GM18861 (cell line): Measurements from ENCODE around the gene SH3PXD2B.
"Not testable (repeated sequence)": the region's sequence is repeated elsewhere in the genome, so short reads cannot be mapped to it uniquely, and the experiment has no call there.

Experiments
- ATAC-seq: cut with Tn5 transposase; IDR thresholded peaks from one replicate; pipeline ENCODE4 v1.9.1; 2021; ENCODE audit not compliant: unreplicated experiment

The SH3PXD2B gene

GRCh38 chr5:172345881-172346280 lies 108.4 kb downstream of the SH3PXD2B start:
- ATAC-seq: no peak

DNA sequence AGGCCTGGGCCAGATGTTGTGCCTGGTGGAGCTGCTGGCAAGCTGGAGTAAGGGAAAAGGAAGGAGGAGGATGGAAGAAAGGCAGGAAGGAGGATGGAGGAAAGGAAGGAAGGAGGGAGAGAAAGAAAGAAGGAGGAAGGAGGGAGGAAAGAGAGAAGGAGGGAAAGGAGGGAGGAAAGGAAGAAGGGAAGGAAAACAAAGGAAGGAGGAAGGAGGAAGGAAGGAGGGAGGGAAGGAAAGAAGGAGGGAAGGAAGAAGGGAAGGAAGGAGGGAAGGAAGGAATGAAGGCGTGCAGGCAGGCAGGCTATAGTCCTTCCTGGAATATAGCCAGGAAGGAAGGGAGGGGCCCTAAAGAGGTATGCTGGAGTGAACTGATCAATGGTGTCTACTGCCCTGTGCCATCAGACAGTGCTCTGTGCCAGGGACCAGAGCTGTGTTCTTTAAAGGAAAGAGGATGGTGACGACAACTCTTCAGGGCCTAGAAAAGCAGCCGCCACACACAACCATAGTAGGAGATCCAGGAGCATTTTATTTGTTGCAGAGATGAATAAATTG lies 109.4 kb downstream of the SH3PXD2B start:
- ATAC-seq: no peak

- no peak for ATAC-seq
Observed at GRCh38 chr5:172343741-172344140, 110.6 kb downstream of the SH3PXD2B start.

DNA sequence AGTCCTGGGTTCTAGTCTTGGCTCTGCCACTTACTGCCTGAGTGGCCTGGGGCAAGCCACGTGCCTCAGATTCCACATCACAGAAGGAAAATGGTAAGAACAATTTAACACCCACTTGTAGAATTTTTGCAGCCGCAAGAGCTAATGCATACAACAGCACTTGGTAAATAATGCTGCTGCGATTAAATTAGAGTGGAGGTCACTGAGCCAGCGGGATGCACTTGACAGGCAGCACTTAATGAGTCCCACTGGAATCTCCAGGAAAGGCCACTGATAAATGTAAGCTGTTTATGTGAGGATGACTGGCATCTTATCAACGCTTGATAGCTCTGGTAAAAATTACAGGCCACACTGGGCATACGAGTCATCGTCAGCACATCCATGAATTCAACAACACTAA lies 111.4 kb downstream of the SH3PXD2B start:
- ATAC-seq: no peak

- ATAC-seq: no peak
Observed at GRCh38 chr5:172339264-172340180, 114.8 kb downstream of the SH3PXD2B start.

DNA sequence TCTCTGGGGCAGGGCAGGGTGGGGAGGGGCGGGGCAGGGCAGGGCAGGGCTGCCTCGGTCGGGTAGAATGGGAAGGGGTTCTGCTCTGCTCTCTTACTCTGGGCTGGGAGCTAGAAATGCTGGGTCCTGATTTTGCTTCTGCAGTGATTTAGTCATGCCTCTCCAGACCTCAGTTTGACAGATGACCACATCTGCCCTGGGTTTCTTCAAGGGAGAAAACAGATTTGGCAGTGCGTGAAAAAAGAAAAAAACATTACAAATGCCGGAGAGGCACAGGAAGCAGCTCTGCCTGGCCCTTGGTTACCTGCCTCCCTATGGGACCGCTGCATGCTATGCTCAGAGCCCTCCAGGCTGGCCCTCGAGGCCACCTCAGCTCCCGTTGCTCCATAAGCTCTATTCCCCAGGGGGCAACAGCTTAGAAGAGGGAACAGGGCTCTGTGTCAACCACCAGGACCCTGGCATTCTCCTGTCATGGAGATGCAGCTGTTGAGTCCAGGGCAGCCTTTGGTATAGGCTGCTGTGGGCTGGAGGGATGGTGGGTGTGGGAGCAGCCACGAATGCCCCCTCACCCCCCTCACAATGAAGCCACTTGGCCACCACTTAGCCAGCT lies 117.5 kb downstream of the SH3PXD2B start:
- no peak for ATAC-seq

- no peak for ATAC-seq
Observed at GRCh38 chr5:172336264-172336663, 118.1 kb downstream of the SH3PXD2B start.

DNA sequence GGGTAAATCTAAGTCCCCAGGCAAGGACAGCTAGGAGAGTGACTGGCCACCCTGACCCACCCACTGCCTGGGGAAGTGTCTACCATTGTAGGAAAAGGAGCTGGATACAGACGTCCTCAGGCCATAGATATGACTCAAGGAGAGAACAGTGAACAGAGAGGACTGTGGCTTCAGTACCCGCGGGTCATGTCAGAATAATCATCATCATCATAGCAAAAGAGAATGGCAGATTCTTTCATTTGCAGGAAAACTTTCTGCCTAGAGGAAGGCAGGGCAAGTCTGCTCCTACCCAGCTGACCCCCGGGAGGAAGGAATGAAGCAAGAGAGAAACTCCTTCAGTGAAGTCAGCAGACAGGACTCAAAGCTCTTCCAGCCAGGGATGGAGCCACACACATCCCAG lies 118.6 kb downstream of the SH3PXD2B start:
- no peak for ATAC-seq

DNA sequence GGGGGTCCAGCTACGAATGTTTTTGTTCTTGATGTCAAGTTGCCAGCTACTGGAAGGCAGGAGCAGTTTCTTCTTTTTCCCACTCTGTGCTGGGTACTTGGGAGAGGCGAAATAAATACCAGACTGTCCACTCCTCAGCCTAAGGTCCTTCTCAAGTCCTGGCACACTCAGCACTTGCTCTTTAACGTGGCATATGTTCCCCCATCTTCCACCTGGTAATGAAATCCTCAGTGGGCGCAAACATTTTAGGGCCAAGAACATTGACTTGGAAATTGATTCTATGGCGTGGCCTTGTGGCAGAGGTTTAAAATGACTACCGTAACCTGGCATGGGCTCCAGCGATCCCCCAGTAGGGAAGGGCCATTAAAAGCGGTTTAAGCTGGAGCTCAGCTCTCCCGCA lies 119.7 kb downstream of the SH3PXD2B start:
- no peak for ATAC-seq

GRCh38 chr5:172334196-172334595 lies 120.1 kb downstream of the SH3PXD2B start:
- ATAC-seq: no peak

DNA sequence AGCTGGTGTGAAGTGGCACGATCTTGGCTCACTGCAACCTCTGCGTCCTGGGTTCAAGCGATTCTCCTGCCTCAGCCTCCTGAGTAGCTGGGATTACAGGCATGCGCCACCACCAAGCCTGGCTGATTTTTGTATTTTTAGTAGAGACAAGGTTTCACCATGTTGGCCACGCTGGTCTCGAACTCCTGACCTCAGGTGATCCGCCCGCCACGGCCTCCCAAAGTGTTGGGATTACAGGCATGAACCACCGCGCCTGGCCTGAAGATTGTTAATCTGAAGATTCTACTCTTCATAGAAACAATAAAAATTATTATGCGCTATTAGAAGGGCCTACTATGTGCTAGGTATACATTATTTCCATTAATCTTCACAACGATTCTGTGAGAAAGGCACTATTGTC lies 127.4 kb downstream of the SH3PXD2B start:
- ATAC-seq: not testable (repeated sequence)

- ATAC-seq: no peak
Observed at GRCh38 chr5:172325452-172325851, 128.9 kb downstream of the SH3PXD2B start.

DNA sequence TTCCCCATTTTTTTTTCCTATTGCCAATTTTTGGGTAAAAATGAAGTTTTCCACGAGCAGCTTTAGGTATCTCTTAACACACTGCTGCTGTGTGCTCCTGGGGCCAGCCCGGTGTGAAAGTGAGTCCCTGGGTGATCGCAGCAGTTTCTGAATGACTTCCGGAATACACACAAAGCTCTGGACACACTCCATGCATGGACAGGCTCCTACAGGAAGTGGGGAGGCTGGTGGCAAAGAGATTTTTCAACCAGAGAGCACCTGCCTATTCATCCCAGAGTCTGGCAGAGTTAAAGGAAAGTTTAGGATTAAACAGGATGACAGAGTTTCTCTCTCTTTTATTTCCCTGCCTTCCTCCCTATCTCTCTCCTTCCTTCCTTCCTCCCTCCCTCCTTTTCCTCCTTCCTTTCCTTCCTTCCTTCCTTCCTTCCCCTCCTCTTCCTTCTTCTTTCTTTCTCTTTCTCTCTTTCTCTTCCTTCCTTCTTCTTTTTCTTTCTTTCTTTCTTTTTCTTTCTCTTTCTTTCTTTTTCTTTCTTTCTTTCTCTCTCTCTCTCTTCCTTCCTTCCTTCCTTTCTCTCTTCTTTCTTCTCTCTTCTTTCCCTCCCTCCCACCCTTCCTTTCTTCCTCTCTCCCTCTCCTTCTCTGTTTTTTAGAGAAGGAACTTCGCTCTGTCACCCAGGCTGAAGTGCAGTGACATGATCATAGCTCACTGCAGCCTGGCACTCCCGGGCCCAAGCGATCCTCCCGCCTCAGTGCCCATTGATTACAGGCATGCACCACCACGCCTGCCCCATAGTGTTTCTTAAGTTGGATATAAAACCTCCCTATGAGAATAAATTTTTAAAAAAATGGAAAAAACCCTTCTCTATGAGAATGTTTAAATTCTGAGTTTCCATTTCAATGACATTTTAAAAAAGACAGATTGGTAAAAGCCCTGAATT lies 132.0 kb downstream of the SH3PXD2B start:
- peak; percentile 50 for ATAC-seq

- peak; percentile 34 for ATAC-seq
Observed at GRCh38 chr5:172321593-172321992, 132.7 kb downstream of the SH3PXD2B start.

DNA sequence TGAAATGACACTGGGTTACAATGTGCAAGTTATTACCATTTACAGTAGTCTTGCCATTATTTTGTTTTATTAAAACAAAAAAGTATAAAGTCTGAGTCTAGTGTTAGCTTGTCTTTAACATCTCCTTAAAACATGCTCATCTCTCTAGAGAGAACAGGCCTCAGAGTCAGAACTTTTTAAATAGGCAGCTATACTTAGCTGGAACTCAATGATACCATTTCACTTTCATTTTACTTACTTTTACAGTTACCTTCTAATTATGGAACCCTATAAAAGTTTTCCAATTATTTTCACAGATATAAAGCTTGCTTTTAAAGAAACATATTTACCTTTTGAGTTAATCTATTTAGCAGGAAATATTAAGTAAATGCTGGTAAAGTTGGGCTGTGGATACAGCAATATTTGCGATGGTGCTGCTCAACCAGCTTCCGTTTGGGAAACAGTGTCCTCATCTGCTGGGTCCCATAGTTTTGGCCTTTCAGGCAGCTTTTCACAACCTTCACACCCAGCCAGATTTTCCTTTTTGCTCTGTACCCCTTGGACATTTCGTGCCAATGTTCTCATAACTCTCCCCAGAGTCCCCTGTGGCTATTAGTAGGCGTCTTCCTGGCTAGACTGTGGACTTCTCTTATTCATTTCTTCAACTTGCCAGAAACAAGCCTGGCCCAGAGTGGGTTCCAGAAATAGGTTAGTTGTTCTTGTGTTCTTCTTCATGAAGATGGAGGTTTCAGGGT lies 134.4 kb downstream of the SH3PXD2B start:
- no peak for ATAC-seq

DNA sequence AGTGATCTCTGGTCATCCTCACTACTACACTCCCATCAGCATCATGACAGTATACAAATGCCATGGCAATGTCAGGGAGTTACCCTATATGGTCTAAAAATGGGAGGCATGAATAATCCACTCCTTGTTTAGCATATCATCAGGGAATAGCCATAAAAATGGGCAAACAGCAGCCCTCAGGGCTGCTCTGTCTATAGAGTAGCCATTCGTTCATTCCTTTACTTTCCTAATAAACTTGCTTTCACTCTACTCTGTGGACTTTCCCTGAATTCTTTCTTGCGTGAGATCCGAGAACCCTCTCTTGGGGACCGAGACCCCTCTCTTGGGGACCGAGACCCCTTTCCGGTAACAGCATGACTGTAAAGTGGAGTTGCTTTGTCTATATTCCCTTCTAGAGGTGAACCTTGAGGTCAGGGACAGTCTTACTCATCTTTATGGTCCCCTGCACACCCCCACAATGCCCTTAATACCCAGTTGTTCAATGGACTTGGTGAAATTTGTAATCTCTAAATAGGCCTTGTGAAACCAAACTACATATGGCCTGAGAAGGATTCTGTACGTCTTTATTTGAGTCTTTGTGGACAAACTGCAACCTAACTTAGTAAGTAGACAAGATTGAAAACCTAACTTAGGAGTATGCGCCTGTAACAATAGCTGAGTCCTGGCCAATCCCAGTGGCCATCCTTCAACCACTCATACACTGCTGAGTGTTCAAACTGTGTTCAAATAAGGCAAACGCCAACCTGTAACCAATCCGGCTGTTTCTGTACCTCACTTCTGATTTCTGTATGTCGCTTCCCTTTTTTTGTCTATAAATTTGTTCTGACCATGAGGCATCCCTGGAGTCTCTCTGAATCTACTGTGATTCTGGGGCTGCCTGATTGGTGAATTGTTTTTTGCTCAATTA lies 138.5 kb downstream of the SH3PXD2B start:
- peak; percentile 35 for ATAC-seq

GRCh38 chr5:172313915-172314314 lies 140.4 kb downstream of the SH3PXD2B start:
- no peak for ATAC-seq

DNA sequence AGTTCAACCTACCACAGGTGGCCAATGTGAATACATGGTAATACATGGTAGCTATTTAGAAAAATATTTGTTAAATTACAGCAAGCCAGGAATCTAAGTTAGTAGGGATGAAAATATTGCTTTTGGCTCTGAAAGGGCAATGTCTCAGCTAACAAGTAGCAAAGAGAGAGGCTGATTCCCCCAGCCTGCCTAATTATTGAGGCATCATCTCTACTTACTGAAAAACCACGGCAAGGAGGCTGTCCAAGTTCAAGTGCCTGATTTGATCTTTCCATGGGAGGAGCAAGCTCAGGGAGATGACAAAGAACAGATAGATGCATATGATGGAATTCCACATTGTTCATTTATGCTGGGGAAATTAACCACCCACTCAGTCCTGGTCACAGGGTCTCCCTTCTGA lies 142.0 kb downstream of the SH3PXD2B start:
- ATAC-seq: no peak

GRCh38 chr5:172311605-172312004 lies 142.7 kb downstream of the SH3PXD2B start:
- no peak for ATAC-seq
